Left colon (tissue), 2 donors: ENCODE data around the gene TESMIN. TPM values are rescaled to one million over a fixed set of nuclear protein-coding genes. Genes with fewer than 3 reads are reported as not detected.

Source experiments
- ATAC-seq: fragments of 200-7000 bp; cut with Tn5 transposase; one replicate; pipeline ENCODE4 v1.9.1; 2020; ENCODE audit warnings: mild to moderate bottlenecking, moderate library complexity
- DNase-seq, 2 donors: peaks; one replicate each; pipeline ENCODE4 v3.0.0-alpha.2; 2020
- intact Hi-C, 2 donors: fragments of 100-400 bp; cut with DNase I in 1 of 2; cut with micrococcal nuclease in 1 of 2; formaldehyde crosslinking; loops; one replicate each; pipeline versions ENCODE4 v1.11.2 to v1.14.0; 2022; cut with DNase I, micrococcal nuclease
- total RNA-seq, 2 donors: library from RNA; stranded (reverse); fragmentation: NEBNext Ultra II Directional; extraction: Animal tissue kit (Norgen Biotek cat#: 25700); gene quantifications; one replicate each; pipeline ENCODE4 v1.2.1, GENCODE V29; 2021
- donor health status: DM: no; HTN: no; CAD: no.
- donor health status: DM: yes; HTN: yes; CAD: no.

Gene TESMIN
- total RNA-seq, 2 donors from 2014 or later: 11.0 to 12.9 TPM

GRCh38 chr11:68688881-68689280, 62.4 kb downstream of the TESMIN start:
- no peak for DNase-seq
- ATAC-seq: no peak
- intact Hi-C loops: no loop called here

DNA sequence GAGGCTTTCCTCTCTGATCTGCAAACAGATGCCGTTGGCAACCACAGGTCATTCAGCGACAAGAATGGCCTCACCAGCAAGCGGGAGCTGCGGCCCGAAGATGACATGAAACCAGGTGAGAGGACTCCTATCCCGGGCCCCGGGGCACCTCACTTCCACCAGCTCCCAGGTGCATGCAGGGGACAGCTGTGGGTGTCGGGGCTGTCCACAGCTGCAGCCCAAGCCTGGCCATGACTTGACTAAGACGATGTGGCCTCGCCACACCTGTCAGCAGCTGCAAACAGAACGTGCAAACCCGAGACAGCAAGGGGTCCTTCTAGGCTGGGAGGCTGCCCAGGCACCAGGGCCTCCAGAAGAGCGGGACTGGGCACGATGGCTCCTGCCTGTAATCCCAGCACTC, 63.3 kb downstream of the TESMIN start:
- DNase-seq (no peak), ATAC-seq (no peak)
- intact Hi-C loops: no loop called here

- ATAC-seq (no peak), DNase-seq (no peak)
- intact Hi-C loops: no loop called here
Observed at GRCh38 chr11:68687311-68687710, 64.0 kb downstream of the TESMIN start.

- no peak for DNase-seq
- intact Hi-C loops: no loop called here
- no peak for ATAC-seq
Observed at GRCh38 chr11:68686486-68686885, 64.8 kb downstream of the TESMIN start.

GRCh38 chr11:68685656-68686380, 65.5 kb downstream of the TESMIN start:
- intact Hi-C loops: no loop called here
- DNase-seq (no peak), ATAC-seq (no peak)

- peak; percentile 91 for ATAC-seq
- intact Hi-C loops: no loop called here
- peak in 1 of 2 donors; percentile 22 for DNase-seq
Observed at GRCh38 chr11:68684385-68685356, 66.6 kb downstream of the TESMIN start, which contains the start of gene GAL. Gene GAL (plus strand): TSS chr11:68684544. CDS start chr11:68684924, 380 bp downstream.

DNA sequence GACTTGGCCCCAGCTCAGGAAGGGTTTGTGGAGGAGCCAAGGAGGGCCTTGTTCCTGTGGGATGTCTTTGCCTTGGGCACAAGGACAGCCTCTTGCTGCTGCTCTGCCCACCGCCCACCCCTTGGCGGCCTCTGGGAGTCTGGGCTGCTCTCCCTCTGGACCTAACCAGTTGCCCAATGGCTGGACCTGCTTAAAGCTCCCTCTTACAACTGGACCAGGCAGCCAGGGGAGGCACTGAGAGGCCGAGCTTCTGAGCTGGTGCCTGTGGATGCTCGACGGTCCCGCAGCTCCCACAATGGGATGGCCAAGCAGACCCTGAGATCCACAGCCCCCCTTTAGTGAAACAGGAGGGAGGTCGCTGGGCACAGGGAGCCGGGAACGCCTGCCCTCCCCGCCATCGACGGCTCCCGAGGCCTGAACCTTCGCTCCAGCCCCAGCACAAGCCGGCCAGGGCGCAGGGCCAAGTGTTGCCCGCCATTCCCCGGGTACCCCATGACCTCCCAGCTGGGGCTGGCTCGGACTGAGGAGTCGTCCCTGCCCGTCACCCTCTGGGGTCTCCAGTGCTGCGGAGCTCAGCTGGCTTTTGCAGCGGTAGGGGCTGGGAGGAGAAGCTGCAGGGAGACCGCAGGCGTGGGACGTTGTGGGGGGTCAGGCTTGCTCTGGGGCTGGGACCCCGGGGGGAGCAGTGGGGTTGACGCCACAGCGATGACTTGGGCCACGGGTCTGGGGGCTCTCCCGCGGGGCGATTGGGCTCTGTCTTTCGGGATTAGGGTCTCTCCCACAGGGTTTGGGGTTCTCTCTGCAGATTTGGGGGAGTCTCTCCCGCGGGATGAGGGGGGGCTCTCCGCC, 67.6 kb downstream of the TESMIN start:
- no peak for DNase-seq
- no peak for ATAC-seq
- intact Hi-C loops: no loop called here

DNA sequence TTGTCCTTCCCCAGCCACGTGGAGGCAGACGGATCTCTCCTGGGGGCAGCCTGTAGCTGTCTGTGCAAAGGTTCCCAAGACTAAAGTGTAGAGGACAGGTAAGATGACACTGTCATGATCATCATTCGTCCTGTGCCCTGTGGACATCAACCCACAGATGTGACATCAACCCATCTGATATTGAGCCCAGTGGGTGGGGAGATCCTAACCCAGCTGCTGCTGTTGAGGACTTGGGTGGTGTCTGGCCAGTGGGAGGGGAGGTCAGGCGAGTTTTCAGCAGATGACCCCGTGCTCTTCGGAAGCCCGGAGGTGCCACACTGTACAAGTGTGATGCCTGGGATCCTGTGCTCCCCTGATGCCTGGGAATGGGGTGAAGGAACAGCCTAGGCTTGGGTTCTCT, 68.2 kb downstream of the TESMIN start:
- DNase-seq (no peak), ATAC-seq (no peak)
- intact Hi-C loops: no loop called here

DNA sequence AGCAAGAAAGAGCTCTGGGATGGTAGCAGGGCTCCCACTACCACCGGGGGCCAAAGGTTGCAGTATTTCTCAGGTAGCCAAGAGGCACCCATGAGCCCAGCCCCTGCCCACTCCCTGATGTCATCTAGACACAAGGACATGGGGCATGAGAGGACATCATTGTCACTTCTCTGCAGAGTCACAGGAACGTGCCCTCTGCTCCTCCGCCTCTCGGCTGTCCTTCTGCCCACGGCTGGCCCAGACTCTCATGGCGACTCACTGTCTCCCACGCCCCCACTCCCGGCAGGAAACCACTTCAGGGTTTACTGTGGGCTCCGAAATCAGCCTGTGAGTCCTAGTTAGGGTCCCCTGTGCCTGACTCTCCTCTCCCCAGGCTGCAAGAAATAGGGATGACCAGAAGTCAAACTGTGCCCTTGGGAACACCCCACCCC, 68.8 kb downstream of the TESMIN start:
- no peak for ATAC-seq
- intact Hi-C loops: no loop called here
- no peak for DNase-seq

- intact Hi-C loops: no loop called here
- no peak for ATAC-seq
- no peak for DNase-seq
Observed at GRCh38 chr11:68680541-68681231, 70.6 kb downstream of the TESMIN start.

DNA sequence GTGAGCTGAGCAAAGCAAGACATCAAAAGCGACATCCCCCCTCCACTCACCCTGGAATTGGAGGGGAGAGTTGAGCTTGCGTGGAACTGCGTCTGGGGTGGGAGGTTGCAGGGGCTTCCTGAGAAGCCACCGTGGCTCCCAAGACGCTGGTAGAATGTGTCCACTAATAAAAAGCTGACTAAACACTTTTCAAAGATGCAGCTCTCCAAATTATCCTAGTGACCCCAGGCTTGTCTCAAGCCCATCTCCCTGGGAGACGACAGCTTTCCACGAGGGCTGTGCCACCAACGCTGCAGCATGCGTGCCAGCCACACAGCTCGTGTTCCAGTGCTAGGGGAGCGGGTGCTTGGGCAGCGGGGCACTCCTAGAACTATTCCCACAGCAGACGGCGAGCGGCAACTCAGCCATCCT, 73.3 kb downstream of the TESMIN start:
- intact Hi-C loops: no loop called here
- no peak for DNase-seq
- ATAC-seq: no peak

- intact Hi-C loops: no loop called here
- no peak for ATAC-seq
- no peak for DNase-seq
Observed at GRCh38 chr11:68677432-68677831, 73.9 kb downstream of the TESMIN start.

DNA sequence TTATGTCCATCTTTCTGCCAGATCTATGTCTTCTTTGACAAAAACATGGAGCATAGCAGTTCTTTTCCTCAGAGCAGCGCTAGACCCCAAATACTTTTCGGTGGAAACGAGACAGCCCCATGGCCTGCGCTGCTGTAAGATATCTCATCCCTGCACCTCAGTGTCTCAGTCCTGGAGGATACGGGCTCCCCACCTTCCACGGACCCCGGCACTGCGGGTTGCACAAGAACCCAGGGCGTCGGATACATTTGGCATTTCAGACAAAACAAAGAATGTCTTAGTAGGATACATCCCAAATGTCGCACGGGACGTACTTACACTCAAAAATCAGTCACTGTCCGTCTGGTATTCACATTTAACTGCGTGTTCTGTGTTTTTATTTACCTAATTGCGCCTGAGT, 76.9 kb downstream of the TESMIN start:
- DNase-seq: no peak
- ATAC-seq: no peak
- intact Hi-C loops: no loop called here

GRCh38 chr11:68673991-68674390, 77.3 kb downstream of the TESMIN start:
- intact Hi-C loops: no loop called here
- DNase-seq (no peak), ATAC-seq (no peak)

GRCh38 chr11:68673306-68673945, 77.9 kb downstream of the TESMIN start:
- ATAC-seq (no peak), DNase-seq (no peak)
- intact Hi-C loops: no loop called here

GRCh38 chr11:68670208-68670992, 80.9 kb downstream of the TESMIN start:
- ATAC-seq (no peak), DNase-seq (no peak)
- intact Hi-C loops: no loop called here
